HepG2 (cell line): Measurements from ENCODE around the gene HRC. TPM values are rescaled to one million over a fixed set of nuclear protein-coding genes. Genes with fewer than 3 reads are reported as not detected.

Experiments used
- CEBPG ChIP-seq: IDR thresholded peaks from 2 replicates; pipeline ENCODE4 v1.6.1; 2016
- EEA1 ChIP-seq: sonication (generic); formaldehyde crosslinking; IDR thresholded peaks from 2 replicates; pipeline ENCODE4 v1.5.1; 2020; ENCODE audit warnings: mild to moderate bottlenecking, missing genetic modification reagents, borderline replicate concordance
- EHMT2 ChIP-seq: fragments of 200-600 bp; sonication (generic); IDR thresholded peaks from 2 replicates; pipeline ENCODE4 v1.7.0; 2017; ENCODE audit warnings: antibody characterized with exemption, low read depth, low read length, borderline replicate concordance
- FOXA3 ChIP-seq: IDR thresholded peaks from 2 replicates; pipeline ENCODE4 v1.6.1; 2016; ENCODE audit warnings: missing genetic modification reagents, missing compliant biosample characterization
- FOXK2 ChIP-seq: fragments of 450-650 bp; IDR thresholded peaks from 2 replicates; pipeline ENCODE4 v1.6.1; 2016
- HES4 ChIP-seq: sonication (generic); formaldehyde crosslinking; IDR thresholded peaks from 2 replicates; pipeline ENCODE4 v1.9.0; 2021; ENCODE audit warnings: mild to moderate bottlenecking, missing genetic modification reagents, borderline replicate concordance
- HMG20A ChIP-seq: IDR thresholded peaks from 2 replicates; pipeline ENCODE4 v1.6.1; 2016; ENCODE audit warnings: borderline replicate concordance
- KAT8 ChIP-seq: IDR thresholded peaks from 2 replicates; pipeline ENCODE4 v1.6.1; 2016; ENCODE audit warnings: missing genetic modification reagents, missing compliant biosample characterization
- KDM6A ChIP-seq: IDR thresholded peaks from 2 replicates; pipeline ENCODE4 v1.6.1; 2016; ENCODE audit warnings: low read depth
- KLF12 ChIP-seq: sonication (generic); formaldehyde crosslinking; IDR thresholded peaks from 2 replicates; pipeline ENCODE4 v1.4.0; 2020; ENCODE audit warnings: missing genetic modification reagents, borderline replicate concordance
- MAFG ChIP-seq: sonication (generic); formaldehyde crosslinking; IDR thresholded peaks from 2 replicates; pipeline ENCODE4 v1.5.1; 2020; ENCODE audit warnings: mild to moderate bottlenecking, missing genetic modification reagents
- NFIB ChIP-seq: sonication (generic); formaldehyde crosslinking; IDR thresholded peaks from 2 replicates; pipeline ENCODE4 v1.9.0; 2021; ENCODE audit warnings: missing genetic modification reagents, mild to moderate bottlenecking, borderline replicate concordance
- NR2C2 ChIP-seq: sonication (generic); formaldehyde crosslinking; IDR thresholded peaks from 2 replicates; pipeline ENCODE4 v1.4.0; 2020; ENCODE audit warnings: missing genetic modification reagents, mild to moderate bottlenecking, moderate library complexity, borderline replicate concordance
- PHF21A ChIP-seq: sonication (generic); formaldehyde crosslinking; IDR thresholded peaks from 2 replicates; pipeline ENCODE4 v1.5.0; 2020; ENCODE audit warnings: mild to moderate bottlenecking, missing genetic modification reagents
- ZNF160 ChIP-seq: sonication (generic); formaldehyde crosslinking; IDR thresholded peaks from 2 replicates; pipeline ENCODE4 v1.8.0; 2022; ENCODE audit warnings: mild to moderate bottlenecking, inconsistent platforms, missing genetic modification reagents
- ZNF296 ChIP-seq: sonication (generic); formaldehyde crosslinking; conservative IDR thresholded peaks from 2 replicates; pipeline ENCODE4 v1.5.0; 2020; ENCODE audit warnings: mild to moderate bottlenecking, missing genetic modification reagents
- ZNF337 ChIP-seq: sonication (generic); formaldehyde crosslinking; IDR thresholded peaks from 2 replicates; pipeline ENCODE4 v1.5.1; 2020; ENCODE audit warnings: missing genetic modification reagents, low read depth, mild to moderate bottlenecking, borderline replicate concordance
- ZNF383 ChIP-seq: sonication (generic); formaldehyde crosslinking; IDR thresholded peaks from 2 replicates; pipeline ENCODE4 v1.4.0; 2020; ENCODE audit warnings: missing genetic modification reagents, mild to moderate bottlenecking, borderline replicate concordance
- ZNF558 ChIP-seq: sonication (generic); formaldehyde crosslinking; IDR thresholded peaks from 2 replicates; pipeline ENCODE4 v1.9.0; 2022; ENCODE audit warnings: mild to moderate bottlenecking, missing genetic modification reagents, borderline replicate concordance
- ZNF563 ChIP-seq: sonication (generic); formaldehyde crosslinking; IDR thresholded peaks from 2 replicates; pipeline ENCODE4 v1.8.0; 2022; ENCODE audit warnings: mild to moderate bottlenecking, moderate library complexity, missing genetic modification reagents
- ZNF564 ChIP-seq: sonication (generic); formaldehyde crosslinking; IDR thresholded peaks from 2 replicates; pipeline ENCODE4 v1.8.1; 2023; ENCODE audit warnings: mild to moderate bottlenecking, missing genetic modification reagents
- ZNF567 ChIP-seq: sonication (generic); formaldehyde crosslinking; IDR thresholded peaks from 2 replicates; pipeline ENCODE4 v1.8.1; 2023; ENCODE audit warnings: mild to moderate bottlenecking, missing genetic modification reagents, borderline replicate concordance
- ZNF674 ChIP-seq: sonication (generic); formaldehyde crosslinking; IDR thresholded peaks from 2 replicates; pipeline ENCODE4 v1.5.0; 2020; ENCODE audit warnings: low read depth, mild to moderate bottlenecking, missing genetic modification reagents
- polyA plus RNA-seq, 8 experiments: library from polyadenylated mRNA; depleted of rRNA in 3 of 8; stranded (reverse) in 7 of 8; unstranded in 1 of 8; fragments of >200 nt; fragmentation: Illumina TruSeq in 4 of 8; extraction: Trizol in 4 of 8; gene quantifications; 2 replicates each; pipeline versions ENCODE4 v1.2.1 to v1.2.3, GENCODE V29; 2011 to 2016; ENCODE audit warnings: low read depth in 4 of 8, missing spikeins in 1 of 8, mixed read lengths in 1 of 8; ENCODE audit not compliant: insufficient read depth in 1 of 8
- total RNA-seq, 5 experiments: library from RNA; depleted of rRNA; stranded (reverse); fragments of >200 nt; fragmentation: Illumina TruSeq; extraction: Trizol; gene quantifications; 2 replicates each; pipeline ENCODE4 v1.2.3, GENCODE V29; 2016; ENCODE audit warnings: low read depth in 1 of 5
- TF ChIP-seq, protein P1 (sequence below): IDR thresholded peaks from 2 replicates; pipeline ENCODE4 v1.6.1; 2012; ENCODE audit warnings: inconsistent platforms
- TF ChIP-seq, protein P2 (sequence below): IDR thresholded peaks from 2 replicates; pipeline ENCODE4 v1.6.1; 2016; ENCODE audit warnings: low read depth, borderline replicate concordance
- TF ChIP-seq, protein P3 (sequence below): sonication (generic); formaldehyde crosslinking; IDR thresholded peaks from 2 replicates; pipeline ENCODE4 v1.5.1; 2020; ENCODE audit warnings: missing genetic modification reagents, mild to moderate bottlenecking, borderline replicate concordance
- TF ChIP-seq, protein P4 (sequence below): sonication (generic); formaldehyde crosslinking; IDR thresholded peaks from 2 replicates; pipeline ENCODE4 v1.5.0; 2020; ENCODE audit warnings: missing genetic modification reagents

HRC gene
- total and polyA plus RNA-seq, 2 of the 13 experiments (the other 11 are each of a cell fraction or from before 2014, with no cell fraction given) = 3.6 to 15.4 TPM

DNA sequence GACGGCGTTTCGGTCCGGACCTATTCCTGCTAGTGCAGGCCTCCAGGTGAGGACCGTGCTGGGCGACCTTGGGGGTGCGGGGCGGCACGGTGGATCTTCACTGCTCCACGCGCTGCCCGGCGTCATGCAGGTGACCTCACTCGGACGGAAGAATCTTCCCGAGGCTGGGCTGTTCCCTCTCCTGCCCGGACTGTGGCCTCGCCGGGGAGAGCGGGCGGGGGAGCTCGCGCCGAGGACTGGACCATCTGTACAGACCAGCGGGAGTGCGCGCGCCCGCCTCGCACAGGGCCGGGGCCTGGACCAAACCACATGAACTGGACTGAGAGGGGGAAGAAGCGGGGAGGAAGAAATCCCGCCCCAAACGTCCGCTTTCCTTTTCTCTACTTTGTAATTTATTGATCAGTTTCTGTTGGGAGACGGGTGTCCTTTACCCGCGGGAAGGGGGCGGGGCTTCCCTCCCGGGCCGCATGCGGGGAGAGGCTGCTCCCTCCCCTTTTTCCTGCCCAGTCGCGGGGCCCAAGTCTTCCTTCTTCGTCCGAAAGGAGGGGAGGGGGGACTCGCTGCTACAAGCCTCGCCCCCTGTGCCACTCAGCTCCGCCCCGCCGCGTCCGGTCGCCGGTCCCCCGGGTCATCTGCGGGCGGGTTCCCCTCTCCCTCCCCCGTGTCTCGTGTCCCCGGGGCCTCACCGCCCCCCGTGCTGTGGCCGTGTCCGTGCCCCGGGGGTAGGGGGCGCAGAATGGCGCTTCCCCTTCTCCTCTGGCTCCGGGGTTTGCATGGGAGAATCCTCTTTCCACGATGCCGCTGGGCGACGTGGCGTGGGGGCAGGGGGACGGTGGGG lies 4.9 kb downstream of the HRC start (continued):
- TF ChIP-seq MAFG (CRISPR knock-in tag) (no peak), ZNF558 (CRISPR knock-in tag) (peak; percentile 89), PHF21A (CRISPR knock-in tag) (peak; percentile 82), EHMT2 (no peak), KLF12 (CRISPR knock-in tag) (peak; percentile 61; the same call in 1 of the 2 replicates), FOXA3 (0 out of 2 replicates have a peak, but pooled peaks have one; percentile 27), CEBPG (CRISPR knock-in tag) (0 out of 2 replicates have a peak, but pooled peaks have one; percentile 15), HES4 (CRISPR knock-in tag) (no peak), FOXK2 (peak; percentile 93), ZNF160 (CRISPR knock-in tag) (0 out of 2 replicates have a peak, but pooled peaks have one; percentile 65), HMG20A (CRISPR knock-in tag) (peak; percentile 24; the same call in 1 of the 2 replicates), NR2C2 (CRISPR knock-in tag) (peak; percentile 14; the same call in 1 of the 2 replicates), ZNF337 (0 out of 2 replicates have a peak, but pooled peaks have one; percentile 42), KDM6A (no peak), KAT8 (CRISPR knock-in tag) (peak; percentile 40; the same call in 1 of the 2 replicates), EEA1 (CRISPR knock-in tag) (peak; percentile 66; the same call in 1 of the 2 replicates), ZNF674 (0 out of 2 replicates have a peak, but pooled peaks have one; percentile 77), ZNF563 (no peak), ZNF383 (CRISPR knock-in tag) (0 out of 2 replicates have a peak, but pooled peaks have one; percentile 28), NFIB (CRISPR knock-in tag) (no peak), ZNF567 (CRISPR knock-in tag) (peak; percentile 23; the same call in 1 of the 2 replicates), ZNF564 (peak; percentile 60; the same call in 1 of the 2 replicates), ZNF296 (CRISPR knock-in tag) (peak; percentile 67; the same call in 1 of the 2 replicates)
- TF ChIP-seq, protein P1, sequence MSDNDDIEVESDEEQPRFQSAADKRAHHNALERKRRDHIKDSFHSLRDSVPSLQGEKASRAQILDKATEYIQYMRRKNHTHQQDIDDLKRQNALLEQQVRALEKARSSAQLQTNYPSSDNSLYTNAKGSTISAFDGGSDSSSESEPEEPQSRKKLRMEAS = peak; percentile 74
- TF ChIP-seq, protein P2, sequence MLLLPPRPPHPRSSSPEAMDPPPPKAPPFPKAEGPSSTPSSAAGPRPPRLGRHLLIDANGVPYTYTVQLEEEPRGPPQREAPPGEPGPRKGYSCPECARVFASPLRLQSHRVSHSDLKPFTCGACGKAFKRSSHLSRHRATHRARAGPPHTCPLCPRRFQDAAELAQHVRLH (CRISPR knock-in tag) = peak; percentile 80; the same call in 1 of the 2 replicates
- TF ChIP-seq, protein P3, sequence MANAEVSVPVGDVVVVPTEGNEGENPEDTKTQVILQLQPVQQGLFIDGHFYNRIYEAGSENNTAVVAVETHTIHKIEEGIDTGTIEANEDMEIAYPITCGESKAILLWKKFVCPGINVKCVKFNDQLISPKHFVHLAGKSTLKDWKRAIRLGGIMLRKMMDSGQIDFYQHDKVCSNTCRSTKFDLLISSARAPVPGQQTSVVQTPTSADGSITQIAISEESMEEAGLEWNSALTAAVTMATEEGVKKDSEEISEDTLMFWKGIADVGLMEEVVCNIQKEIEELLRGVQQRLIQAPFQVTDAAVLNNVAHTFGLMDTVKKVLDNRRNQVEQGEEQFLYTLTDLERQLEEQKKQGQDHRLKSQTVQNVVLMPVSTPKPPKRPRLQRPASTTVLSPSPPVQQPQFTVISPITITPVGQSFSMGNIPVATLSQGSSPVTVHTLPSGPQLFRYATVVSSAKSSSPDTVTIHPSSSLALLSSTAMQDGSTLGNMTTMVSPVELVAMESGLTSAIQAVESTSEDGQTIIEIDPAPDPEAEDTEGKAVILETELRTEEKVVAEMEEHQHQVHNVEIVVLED = peak; percentile 66; the same call in 1 of the 2 replicates
- TF ChIP-seq, protein P4, sequence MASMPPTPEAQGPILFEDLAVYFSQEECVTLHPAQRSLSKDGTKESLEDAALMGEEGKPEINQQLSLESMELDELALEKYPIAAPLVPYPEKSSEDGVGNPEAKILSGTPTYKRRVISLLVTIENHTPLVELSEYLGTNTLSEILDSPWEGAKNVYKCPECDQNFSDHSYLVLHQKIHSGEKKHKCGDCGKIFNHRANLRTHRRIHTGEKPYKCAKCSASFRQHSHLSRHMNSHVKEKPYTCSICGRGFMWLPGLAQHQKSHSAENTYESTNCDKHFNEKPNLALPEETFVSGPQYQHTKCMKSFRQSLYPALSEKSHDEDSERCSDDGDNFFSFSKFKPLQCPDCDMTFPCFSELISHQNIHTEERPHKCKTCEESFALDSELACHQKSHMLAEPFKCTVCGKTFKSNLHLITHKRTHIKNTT (CRISPR knock-in tag) = no peak
